HL-60 (cell line): ENCODE data around the gene EP400.

Source experiments
- CTCF ChIP-seq: IDR thresholded peaks from one replicate; pipeline ENCODE4 v1.5.1; 2011; ENCODE audit warnings: low read length, control low read depth, inconsistent platforms; ENCODE audit not compliant: insufficient read depth
- POLR2AphosphoS5 ChIP-seq: IDR thresholded peaks from 2 replicates; pipeline ENCODE4 v1.6.1; 2012; ENCODE audit warnings: low read depth
- SPI1 ChIP-seq: IDR thresholded peaks from 2 replicates; pipeline ENCODE4 v1.6.1; 2012; ENCODE audit warnings: low read depth, mild to moderate bottlenecking, borderline replicate concordance

DNA sequence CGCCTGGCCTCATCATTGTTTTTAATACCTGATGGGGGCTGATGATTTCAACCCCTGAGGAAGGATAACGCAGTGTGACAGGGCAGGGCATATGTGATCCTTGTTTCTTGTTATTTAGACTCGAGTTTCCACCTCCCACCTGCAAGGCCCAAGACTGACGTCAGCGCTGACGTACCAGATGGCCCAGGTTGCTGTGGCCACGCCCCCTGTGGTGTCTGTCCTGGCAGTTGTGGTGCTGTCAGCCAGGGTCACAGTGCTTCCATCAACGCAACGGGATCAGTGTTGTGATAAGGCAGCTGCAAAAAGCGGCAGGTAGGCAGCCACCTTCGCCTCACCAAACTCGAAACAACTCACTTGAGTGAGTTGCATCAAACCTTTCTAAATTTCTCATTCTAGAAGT is 176.0 kb downstream of the EP400 start:
- TF ChIP-seq CTCF (no peak), POLR2AphosphoS5 (no peak), SPI1 (no peak)
